ENCODE data around the gene RAB3IL1. TPM values are rescaled to one million over a fixed set of nuclear protein-coding genes. Genes with fewer than 3 reads are reported as not detected.
A peak's percentile ranks its signal among the peaks of the same experiment; 100 is the strongest.
"Not testable (repeated sequence)": the region's sequence is repeated elsewhere in the genome, so short reads cannot be mapped to it uniquely, and the experiment has no call there.

RAB3IL1 gene
- 44.2 and 49.2 TPM in 2 replicates for total RNA-seq
- long read RNA-seq, partial matches to known transcripts, result 0 of 2 reads
- long read RNA-seq, other reads (novel, unspliced or antisense), result 2 of 2 reads

- H3K27me3 Mint-ChIP-seq (ENCODE audit: unreplicated experiment), result no peaks in the 10 kb centered on the region
- peak; percentile 88 for DNase-seq (ENCODE audit: extremely low spot score, unreplicated experiment)
- no peaks in the 10 kb centered on the region for H3K36me3 Mint-ChIP-seq (ENCODE audit: unreplicated experiment)
- no peaks in the 10 kb centered on the region for H3K9me3 Mint-ChIP-seq (ENCODE audit: unreplicated experiment)
- H3K4me3 Mint-ChIP-seq (ENCODE audit: unreplicated experiment), result peak within 1 kb of the TSS; percentile 80
- H3K4me1 Mint-ChIP-seq (ENCODE audit: unreplicated experiment), result peaks cover 66% of the 10 kb centered on the region
- no peak for TF ChIP-seq CTCF (IDR thresholded peaks at IDR 0.05)
- H3K27ac Mint-ChIP-seq (ENCODE audit: unreplicated experiment), result peak within 1 kb of the TSS; percentile 63
These were observed at the start of gene RAB3IL1 for GRCh38 chr11:61917334-61918109. TSS of gene RAB3IL1 (minus strand) at chr11:61917566. CDS start at chr11:61917367, 199 bp downstream.

- H3K4me1 Mint-ChIP-seq (ENCODE audit: unreplicated experiment), result peaks cover 75% of the 10 kb centered on the region
These were observed 49.4 kb upstream of the RAB3IL1 start for GRCh38 chr11:61966734-61967115.

GRCh38 chr11:61964666-61965271 is 47.4 kb upstream of the RAB3IL1 start:
- peak overlapping the region; percentile 92 for H3K4me3 Mint-ChIP-seq (ENCODE audit: unreplicated experiment)
- peaks cover 38% of the 10 kb centered on the region for H3K36me3 Mint-ChIP-seq (ENCODE audit: unreplicated experiment)
- peaks cover 63% of the 10 kb centered on the region for H3K4me1 Mint-ChIP-seq (ENCODE audit: unreplicated experiment)
- peak overlapping the region; percentile 5 for H3K27ac Mint-ChIP-seq (ENCODE audit: unreplicated experiment)
- not testable (repeated sequence) for H3K9me3 Mint-ChIP-seq (ENCODE audit: unreplicated experiment); DNase-seq (ENCODE audit: extremely low spot score, unreplicated experiment); H3K27me3 Mint-ChIP-seq (ENCODE audit: unreplicated experiment)

More at GRCh38 chr11:61966734-61967115, 49.4 kb upstream of the RAB3IL1 start:
- Mint-ChIP-seq H3K27ac (ENCODE audit: unreplicated experiment) (peak overlapping the region; percentile 81), H3K27me3 (ENCODE audit: unreplicated experiment) (no peaks in the 10 kb centered on the region), H3K9me3 (ENCODE audit: unreplicated experiment) (no peaks in the 10 kb centered on the region), H3K4me3 (ENCODE audit: unreplicated experiment) (peak overlapping the region; percentile 92), H3K36me3 (ENCODE audit: unreplicated experiment) (peaks cover 38% of the 10 kb centered on the region)
- peak; percentile 78 for DNase-seq (ENCODE audit: extremely low spot score, unreplicated experiment)
- no peak for TF ChIP-seq CTCF (IDR thresholded peaks at IDR 0.05)

GRCh38 chr11:61964058-61964665 is 46.8 kb upstream of the RAB3IL1 start:
- no peak for TF ChIP-seq CTCF (IDR thresholded peaks at IDR 0.05)
- Mint-ChIP-seq H3K27ac (ENCODE audit: unreplicated experiment) (peak overlapping the region; percentile 90), H3K4me3 (ENCODE audit: unreplicated experiment) (peak overlapping the region; percentile 92), H3K4me1 (ENCODE audit: unreplicated experiment) (peaks cover 57% of the 10 kb centered on the region), H3K36me3 (ENCODE audit: unreplicated experiment) (peaks cover 38% of the 10 kb centered on the region), H3K9me3 (ENCODE audit: unreplicated experiment) (no peaks in the 10 kb centered on the region), H3K27me3 (ENCODE audit: unreplicated experiment) (no peaks in the 10 kb centered on the region)
- DNase-seq (ENCODE audit: extremely low spot score, unreplicated experiment), result no peak

GRCh38 chr11:61963282-61964057 is 46.1 kb upstream of the RAB3IL1 start:
- DNase-seq (ENCODE audit: extremely low spot score, unreplicated experiment), result no peak
- no peak for TF ChIP-seq CTCF (IDR thresholded peaks at IDR 0.05)
- H3K27ac Mint-ChIP-seq (ENCODE audit: unreplicated experiment), result peak overlapping the region; percentile 90

More at GRCh38 chr11:61963282-61964057, 46.1 kb upstream of the RAB3IL1 start:
- Mint-ChIP-seq H3K4me1 (ENCODE audit: unreplicated experiment) (peaks cover 50% of the 10 kb centered on the region), H3K4me3 (ENCODE audit: unreplicated experiment) (peak overlapping the region; percentile 92), H3K36me3 (ENCODE audit: unreplicated experiment) (peaks cover 38% of the 10 kb centered on the region), H3K27me3 (ENCODE audit: unreplicated experiment) (no peaks in the 10 kb centered on the region), H3K9me3 (ENCODE audit: unreplicated experiment) (no peaks in the 10 kb centered on the region)

All from osteocyte (in vitro differentiated cells).